Prostate gland (tissue), 2 donors: ENCODE results near the gene PRDM16. TPM values are rescaled to one million over a fixed set of nuclear protein-coding genes. Genes with fewer than 3 reads are reported as not detected.

Experiments
- DNase-seq: peaks from one replicate; pipeline ENCODE4 v3.0.0-alpha.2; 2019; ENCODE audit warnings: low spot score
- H3K27ac ChIP-seq, 2 donors: fragments of 200-600 bp; sonication (generic); 2 replicates each; pipeline ENCODE4 v1.5.1; 2017 to 2019
- H3K27me3 ChIP-seq: fragments of 200-600 bp; sonication (generic); replicated peaks from 2 replicates; pipeline ENCODE4 v1.5.1; 2019; ENCODE audit not compliant: insufficient read depth
- H3K36me3 ChIP-seq, 2 donors: fragments of 200-600 bp; sonication (generic); 1 replicate in 1 of 2; 2 replicates in 1 of 2; pipeline versions ENCODE4 v1.5.1 to v1.8.1; 2017 to 2019
- H3K4me1 ChIP-seq: fragments of 200-600 bp; sonication (generic); replicated peaks from 2 replicates; pipeline ENCODE4 v1.5.1; 2019
- H3K4me3 ChIP-seq, 2 donors: fragments of 200-600 bp; sonication (generic); 2 replicates each; pipeline ENCODE4 v1.5.1; 2017 to 2019
- H3K9me3 ChIP-seq: fragments of 200-600 bp; sonication (generic); 2 replicates; pipeline ENCODE4 v1.5.1; 2017
- CTCF ChIP-seq, 4 experiments: fragments of 200-600 bp in 2 of 4; fragments of 450-650 bp in 2 of 4; sonication (generic) in 2 of 4; IDR thresholded peaks; 1 replicate in 3 of 4; 2 replicates in 1 of 4; pipeline ENCODE4 v1.5.1; 2016 to 2019; ENCODE audit warnings: antibody characterized with exemption in 4 of 4, mild to moderate bottlenecking in 2 of 4, moderate library complexity in 2 of 4
- POLR2A ChIP-seq: fragments of 450-650 bp; IDR thresholded peaks from one replicate; pipeline ENCODE4 v1.6.1; 2016; ENCODE audit warnings: antibody characterized with exemption, mild to moderate bottlenecking
- POLR2AphosphoS5 ChIP-seq: sonication (generic); formaldehyde crosslinking; IDR thresholded peaks from one replicate; pipeline ENCODE4 v1.6.1; 2017; ENCODE audit warnings: antibody characterized with exemption
- WGBS: methylation state at CpG from one replicate; pipeline ENCODE4 v1.1.5; 2018; 5-methylcytosine and 5-hydroxymethylcytosine counted together
- intact Hi-C: fragments of 100-400 bp; cut with DNase I; formaldehyde crosslinking; loops from one replicate; pipeline ENCODE4 v1.14.2; 2022
- total RNA-seq, 2 donors: library from RNA; depleted of rRNA; stranded (reverse); fragments of >200 nt; gene quantifications; one replicate each; pipeline ENCODE4 v1.1.0, GENCODE V29; 2016

PRDM16 gene
- total RNA-seq, 2 donors from 2014 or later: 0.23 to 6.5 TPM

GRCh38 chr1:3074297-3074741, 5.3 kb downstream of the PRDM16 start:
- H3K9me3 ChIP-seq: no peaks in the 10 kb centered on the region
- H3K27me3 ChIP-seq: peaks cover 28% of the 10 kb centered on the region
- intact Hi-C loops: loop anchor here (10.0 kb wide), 1 partner anchor 150 kb away; no protein-coding TSS in a partner anchor
- no peaks in the 10 kb centered on the region for H3K36me3 ChIP-seq
- H3K27ac ChIP-seq: no peak overlapping the region
- no peak overlapping the region for H3K4me3 ChIP-seq
- no peak for DNase-seq
- no peaks in the 10 kb centered on the region for H3K4me1 ChIP-seq
- TF ChIP-seq CTCF (IDR thresholded peaks at IDR 0.05): no peak
- no peak for TF ChIP-seq POLR2A
- no peak for TF ChIP-seq POLR2AphosphoS5
- 75% methylated on average over 13 of the region's 13 CpGs for WGBS

GRCh38 chr1:3074800-3075199, 5.8 kb downstream of the PRDM16 start:
- H3K36me3 ChIP-seq: no peaks in the 10 kb centered on the region
- DNase-seq: no peak
- TF ChIP-seq POLR2A (no peak), CTCF (IDR thresholded peaks at IDR 0.05) (no peak), POLR2AphosphoS5 (no peak)
- peaks cover 28% of the 10 kb centered on the region for H3K27me3 ChIP-seq
- WGBS: 86% methylated on average over 12 of the region's 12 CpGs
- H3K4me3 ChIP-seq: no peak overlapping the region
- no peaks in the 10 kb centered on the region for H3K9me3 ChIP-seq
- no peak overlapping the region for H3K27ac ChIP-seq
- no peaks in the 10 kb centered on the region for H3K4me1 ChIP-seq
- intact Hi-C loops: loop anchor here (10.0 kb wide), 1 partner anchor 150 kb away; no protein-coding TSS in a partner anchor

GRCh38 chr1:3075666-3076362, 6.8 kb downstream of the PRDM16 start:
- intact Hi-C loops: loop anchor here (10.0 kb wide), 1 partner anchor 149 kb away; no protein-coding TSS in a partner anchor
- Histone ChIP-seq H3K36me3 (no peaks in the 10 kb centered on the region), H3K27me3 (peaks cover 28% of the 10 kb centered on the region), H3K9me3 (no peaks in the 10 kb centered on the region), H3K4me3 (no peak overlapping the region), H3K4me1 (no peaks in the 10 kb centered on the region), H3K27ac (no peak overlapping the region)
- TF ChIP-seq POLR2AphosphoS5: no peak
- TF ChIP-seq POLR2A: no peak
- no peak for TF ChIP-seq CTCF (IDR thresholded peaks at IDR 0.05)
- no peak for DNase-seq
- 91% methylated on average over 36 of the region's 36 CpGs for WGBS

- H3K4me3 ChIP-seq: no peak overlapping the region
- H3K36me3 ChIP-seq: no peaks in the 10 kb centered on the region
- no peaks in the 10 kb centered on the region for H3K9me3 ChIP-seq
- no peak for TF ChIP-seq POLR2A
- TF ChIP-seq CTCF (IDR thresholded peaks at IDR 0.05): no peak
- no peak for TF ChIP-seq POLR2AphosphoS5
- no peak for DNase-seq
- intact Hi-C loops: loop anchor here (10.0 kb wide), 1 partner anchor 148 kb away; no protein-coding TSS in a partner anchor
- no peaks in the 10 kb centered on the region for H3K4me1 ChIP-seq
- H3K27me3 ChIP-seq: peaks cover 28% of the 10 kb centered on the region
- H3K27ac ChIP-seq: no peak overlapping the region
- WGBS: 78% methylated on average over 11 of the region's 11 CpGs
Measured at GRCh38 chr1:3076363-3076740, 7.3 kb downstream of the PRDM16 start.

- Histone ChIP-seq H3K4me3 (no peak overlapping the region), H3K36me3 (no peaks in the 10 kb centered on the region), H3K9me3 (no peaks in the 10 kb centered on the region), H3K4me1 (no peaks in the 10 kb centered on the region), H3K27me3 (peaks cover 22% of the 10 kb centered on the region), H3K27ac (no peak overlapping the region)
- WGBS: 87% methylated on average over 9 of the region's 9 CpGs
- intact Hi-C loops: loop anchor here (10.0 kb wide), 1 partner anchor 148 kb away; no protein-coding TSS in a partner anchor
- no peak for DNase-seq
- no peak for TF ChIP-seq CTCF (IDR thresholded peaks at IDR 0.05)
- TF ChIP-seq POLR2AphosphoS5: no peak
- no peak for TF ChIP-seq POLR2A
Measured at GRCh38 chr1:3077081-3077480, 8.1 kb downstream of the PRDM16 start.
